Neural cell (in vitro differentiated cells): ENCODE data around the gene RASGEF1B.

ENCODE experiments used
- EP300 ChIP-seq: fragments of 450-650 bp; conservative IDR thresholded peaks from 2 replicates; pipeline ENCODE4 v1.6.1; 2014; ENCODE audit warnings: antibody characterized with exemption, mild to moderate bottlenecking, moderate library complexity; ENCODE audit not compliant: poor library complexity, severe bottlenecking
- TAF1 ChIP-seq: IDR thresholded peaks from 2 replicates; pipeline ENCODE4 v1.6.1; 2012; ENCODE audit warnings: low read depth
- TF ChIP-seq, protein P1 (sequence below): fragments of 450-650 bp; IDR thresholded peaks from 2 replicates; pipeline ENCODE4 v1.5.1; 2014; ENCODE audit warnings: antibody characterized with exemption, mild to moderate bottlenecking, moderate library complexity; ENCODE audit not compliant: poor library complexity, severe bottlenecking

DNA sequence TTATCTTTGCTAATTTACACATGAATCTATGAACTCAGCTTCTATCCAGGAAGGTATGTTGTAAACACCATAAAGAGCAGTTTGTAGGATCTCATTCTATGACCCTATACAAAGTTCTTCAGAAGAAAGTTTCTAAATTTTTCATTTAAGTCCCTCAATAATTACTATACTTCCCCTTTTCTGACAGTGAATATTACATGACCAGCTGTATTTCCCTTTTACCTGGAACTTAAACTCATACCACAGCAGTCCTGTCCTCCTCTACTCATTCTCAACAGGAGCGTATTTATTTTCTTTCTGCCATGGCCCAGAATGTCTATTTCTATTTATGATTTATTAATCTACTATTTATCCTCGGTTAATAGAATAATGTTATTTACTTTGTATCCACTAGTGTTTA lies 15.8 kb downstream of the RASGEF1B start:
- TF ChIP-seq, protein P1, sequence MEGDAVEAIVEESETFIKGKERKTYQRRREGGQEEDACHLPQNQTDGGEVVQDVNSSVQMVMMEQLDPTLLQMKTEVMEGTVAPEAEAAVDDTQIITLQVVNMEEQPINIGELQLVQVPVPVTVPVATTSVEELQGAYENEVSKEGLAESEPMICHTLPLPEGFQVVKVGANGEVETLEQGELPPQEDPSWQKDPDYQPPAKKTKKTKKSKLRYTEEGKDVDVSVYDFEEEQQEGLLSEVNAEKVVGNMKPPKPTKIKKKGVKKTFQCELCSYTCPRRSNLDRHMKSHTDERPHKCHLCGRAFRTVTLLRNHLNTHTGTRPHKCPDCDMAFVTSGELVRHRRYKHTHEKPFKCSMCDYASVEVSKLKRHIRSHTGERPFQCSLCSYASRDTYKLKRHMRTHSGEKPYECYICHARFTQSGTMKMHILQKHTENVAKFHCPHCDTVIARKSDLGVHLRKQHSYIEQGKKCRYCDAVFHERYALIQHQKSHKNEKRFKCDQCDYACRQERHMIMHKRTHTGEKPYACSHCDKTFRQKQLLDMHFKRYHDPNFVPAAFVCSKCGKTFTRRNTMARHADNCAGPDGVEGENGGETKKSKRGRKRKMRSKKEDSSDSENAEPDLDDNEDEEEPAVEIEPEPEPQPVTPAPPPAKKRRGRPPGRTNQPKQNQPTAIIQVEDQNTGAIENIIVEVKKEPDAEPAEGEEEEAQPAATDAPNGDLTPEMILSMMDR, result no peak
- TF ChIP-seq EP300 (no peak), TAF1 (no peak)
